Measurements from ENCODE around the gene CCNY. TPM values are rescaled to one million over a fixed set of nuclear protein-coding genes. Genes with fewer than 3 reads are reported as not detected.

CCNY gene
- polyA plus RNA-seq, 3 donors = 93.1 to 115 (median 113) TPM

DNA sequence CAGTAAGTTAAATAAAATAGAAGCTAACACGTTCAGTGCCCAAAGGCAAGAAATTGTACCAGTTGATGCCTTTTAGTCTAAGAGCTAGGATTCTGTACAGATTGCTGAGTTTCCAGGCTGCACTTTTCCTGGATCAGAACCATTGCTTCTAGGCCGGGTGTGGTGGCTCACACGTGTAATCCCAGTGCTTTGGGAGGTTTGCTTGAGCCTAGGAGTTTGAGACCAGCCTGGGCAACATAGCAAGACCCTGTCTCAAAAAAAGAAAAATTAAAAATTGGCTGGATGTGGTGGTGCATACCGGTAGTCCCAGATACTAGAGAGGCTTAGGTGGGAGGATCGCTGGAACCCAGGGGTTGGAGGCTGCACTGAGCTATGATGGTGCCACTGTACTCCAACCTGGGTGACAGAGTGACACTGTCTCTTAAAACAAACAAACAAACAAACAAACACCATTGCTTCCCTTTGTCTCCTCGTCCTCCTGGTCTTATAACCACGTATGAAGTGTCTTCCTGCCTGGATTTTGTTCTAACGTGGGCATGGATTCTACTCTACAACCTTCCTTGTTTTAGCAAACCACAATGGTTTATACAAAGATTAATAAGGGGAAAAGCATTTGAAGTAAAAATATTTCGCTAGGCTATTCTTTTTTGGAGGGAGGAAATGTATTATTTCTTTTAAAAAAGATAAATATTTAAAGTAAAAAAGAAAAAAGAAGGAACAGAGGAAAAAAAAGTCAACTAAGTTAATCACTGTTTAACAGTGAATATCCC is 9.7 kb upstream of the CCNY start:
- DNase-seq (ENCODE audit: extremely low read depth in 1 of 11, low read depth in 9 of 11, low spot score in 4 of 11) = no peak

GRCh38 chr10:35327790-35328403 is 8.4 kb upstream of the CCNY start:
- no peak for DNase-seq (ENCODE audit: extremely low read depth in 1 of 11, low read depth in 9 of 11, low spot score in 4 of 11)

DNA sequence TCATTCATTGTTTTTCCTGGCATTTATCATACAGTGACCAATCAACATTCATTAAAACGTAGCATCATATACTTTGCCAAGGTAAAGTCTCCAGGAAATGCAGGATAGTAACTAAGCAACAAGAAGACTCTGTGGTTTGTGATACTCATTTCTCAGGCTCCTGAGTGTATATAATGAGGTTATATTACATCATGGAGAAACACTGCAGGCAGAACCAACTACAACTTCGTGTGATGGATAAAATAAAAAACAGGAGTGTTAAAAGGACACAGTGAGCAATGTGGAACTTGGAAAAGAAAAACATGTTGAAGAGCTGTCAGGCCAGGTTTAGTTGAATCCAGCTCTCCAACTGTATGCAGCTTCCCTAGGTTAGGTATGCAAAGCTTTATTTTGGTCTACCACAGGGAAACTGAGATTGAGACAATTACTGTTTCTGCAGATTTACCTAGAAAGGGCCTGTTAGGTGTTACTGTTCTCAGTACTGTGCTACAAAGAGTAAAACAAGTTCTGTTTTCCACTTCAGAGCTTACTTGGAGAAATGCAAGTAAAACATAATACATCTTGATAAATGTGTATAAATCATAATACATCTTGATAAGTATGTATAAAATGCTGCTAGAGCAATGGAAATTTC is 7.8 kb upstream of the CCNY start:
- DNase-seq (ENCODE audit: extremely low read depth in 1 of 11, low read depth in 9 of 11, low spot score in 4 of 11) = no peak

- no peak for DNase-seq (ENCODE audit: extremely low read depth in 1 of 11, low read depth in 9 of 11, low spot score in 4 of 11)
Observed at GRCh38 chr10:35329520-35329919, 6.8 kb upstream of the CCNY start.

DNA sequence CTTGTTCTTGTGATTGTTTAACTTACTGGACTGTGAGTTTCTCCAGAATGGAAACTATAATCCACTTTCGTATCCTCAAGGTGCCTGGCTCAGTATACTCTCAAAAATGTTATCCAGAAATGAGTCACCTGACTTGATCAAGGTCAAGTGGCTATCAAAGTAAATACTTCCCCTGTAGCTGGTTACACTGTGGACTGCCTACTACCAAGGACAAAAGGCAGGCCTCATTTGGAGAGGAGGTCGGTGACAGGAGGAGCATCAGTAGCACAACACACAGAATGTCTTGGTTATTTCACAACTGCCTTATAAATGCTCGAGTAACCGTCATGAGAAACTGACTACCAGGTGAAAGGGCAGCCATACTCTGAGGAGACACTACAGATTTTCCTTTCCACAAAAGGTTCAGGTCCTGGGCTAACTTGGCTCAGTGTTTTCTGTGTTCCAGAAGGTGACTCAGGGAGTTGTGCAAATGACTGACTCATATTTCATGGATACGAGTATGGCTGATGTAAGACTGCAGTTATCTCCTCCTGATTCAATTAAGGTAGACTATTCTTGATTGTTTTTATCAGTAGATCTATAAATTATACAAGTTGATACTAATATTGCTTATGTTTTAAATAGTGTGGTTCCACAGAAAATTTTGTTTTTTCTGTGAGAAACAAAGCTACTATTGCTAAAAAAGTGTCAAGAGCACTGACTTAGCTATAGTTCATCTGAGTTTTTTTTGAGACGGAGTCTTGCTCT is 4.2 kb upstream of the CCNY start:
- no peak for DNase-seq (ENCODE audit: extremely low read depth in 1 of 11, low read depth in 9 of 11, low spot score in 4 of 11)

- DNase-seq (ENCODE audit: extremely low read depth in 1 of 11, low read depth in 9 of 11, low spot score in 4 of 11) = no peak
Observed at GRCh38 chr10:35334297-35334696, 2.0 kb upstream of the CCNY start.

GRCh38 chr10:35335133-35336083 is 901 bp upstream of the CCNY start:
- DNase-seq (ENCODE audit: extremely low read depth in 1 of 11, low read depth in 9 of 11, low spot score in 4 of 11) = no peak

DNA sequence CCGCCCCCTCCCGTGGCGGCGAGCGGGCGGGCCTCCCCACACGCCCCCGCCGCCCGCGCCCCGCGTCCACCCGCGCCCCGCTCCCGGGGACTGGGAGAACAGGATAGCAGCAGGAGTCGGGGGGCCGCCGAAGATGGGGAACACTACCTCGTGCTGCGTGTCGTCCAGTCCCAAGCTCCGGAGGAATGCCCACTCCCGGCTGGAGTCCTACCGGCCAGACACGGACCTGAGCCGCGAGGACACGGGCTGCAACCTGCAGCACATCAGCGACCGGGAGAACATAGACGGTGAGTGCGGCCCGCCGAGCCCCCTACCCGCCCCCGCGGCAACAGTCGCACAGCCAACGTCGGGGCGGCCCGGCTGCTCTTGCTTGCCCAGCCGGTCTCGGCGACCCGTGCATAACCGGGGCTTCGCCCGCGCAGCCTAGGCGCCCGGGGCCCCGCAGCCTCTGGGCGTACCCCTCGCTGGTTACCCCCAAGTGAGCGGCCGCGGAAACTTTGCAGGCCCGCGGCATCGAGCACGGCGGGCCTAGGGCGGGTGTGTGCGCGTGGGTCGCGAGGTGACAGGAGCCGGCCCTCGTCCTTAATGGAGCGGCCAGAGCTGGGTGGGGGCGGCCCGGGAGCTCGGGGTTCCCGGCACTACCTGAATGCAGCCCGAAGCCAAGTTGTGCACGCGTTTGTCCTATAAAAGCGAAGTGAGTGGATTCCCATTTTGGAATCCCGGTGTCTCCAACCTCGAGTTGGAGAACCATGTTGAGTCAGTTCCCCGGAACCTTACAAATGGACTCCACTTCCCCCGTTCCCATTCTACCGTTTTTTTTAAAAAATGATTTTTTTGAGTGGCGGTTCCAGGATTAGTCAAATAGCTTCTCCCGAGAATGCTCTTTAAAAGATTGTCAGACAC is 863 bp downstream of the CCNY start:
- DNase-seq (ENCODE audit: extremely low read depth in 1 of 11, low read depth in 9 of 11, low spot score in 4 of 11) = peak in 4 of 11 donors; percentile 18 to 32 (median 24)

- DNase-seq (ENCODE audit: extremely low read depth in 1 of 11, low read depth in 9 of 11, low spot score in 4 of 11) = peak in 1 of 11 donors; percentile 29
Observed at GRCh38 chr10:35339942-35340341, 3.6 kb downstream of the CCNY start.

GRCh38 chr10:35340975-35341374 is 4.7 kb downstream of the CCNY start:
- no peak for DNase-seq (ENCODE audit: extremely low read depth in 1 of 11, low read depth in 9 of 11, low spot score in 4 of 11)

DNA sequence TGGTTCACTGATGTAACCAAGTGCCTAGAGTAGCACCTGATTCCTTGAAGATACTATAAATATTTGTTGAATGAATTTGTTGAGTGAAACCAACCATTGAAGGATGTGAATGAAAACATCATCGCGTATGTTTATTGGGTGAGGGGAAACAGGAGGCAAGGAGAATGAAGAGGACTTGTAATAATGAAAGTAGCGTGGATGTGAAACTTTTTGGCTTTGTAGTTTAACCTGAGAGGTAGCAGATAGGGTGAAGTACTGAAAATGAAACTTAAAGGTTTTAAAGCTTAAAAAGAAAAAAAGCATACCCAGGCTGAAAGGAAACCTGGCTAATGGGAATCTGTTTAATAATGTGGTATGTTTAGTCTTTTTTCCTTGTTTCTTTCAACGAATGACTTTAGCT is 5.2 kb downstream of the CCNY start:
- no peak for DNase-seq (ENCODE audit: extremely low read depth in 1 of 11, low read depth in 9 of 11, low spot score in 4 of 11)

DNA sequence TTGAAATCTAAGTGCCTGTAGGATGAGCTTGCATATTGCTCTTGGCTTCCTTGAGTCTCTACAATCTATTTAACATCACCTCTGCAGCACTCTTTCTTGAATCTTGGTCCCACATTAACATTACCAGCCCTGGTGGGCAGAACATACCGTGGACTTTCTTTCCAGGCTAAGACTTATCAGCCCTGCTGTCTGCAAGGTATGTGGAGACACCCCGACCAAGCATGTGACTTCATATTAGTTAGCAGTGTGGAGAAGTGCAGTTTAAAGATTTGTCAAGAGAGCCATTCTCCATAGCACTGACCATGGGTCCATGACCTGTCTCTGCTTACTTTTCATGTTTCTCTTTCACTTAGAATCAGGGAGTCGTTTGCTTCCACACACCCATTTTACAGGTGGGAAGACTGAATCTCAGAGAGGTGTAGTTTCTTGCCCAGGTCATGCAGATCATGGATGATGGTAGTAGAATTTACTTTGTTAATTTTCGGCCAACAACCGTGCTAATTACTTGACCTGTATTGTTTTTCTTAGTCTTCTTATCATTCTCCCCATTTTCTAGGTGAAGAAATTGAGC is 6.0 kb downstream of the CCNY start:
- no peak for DNase-seq (ENCODE audit: extremely low read depth in 1 of 11, low read depth in 9 of 11, low spot score in 4 of 11)

DNA sequence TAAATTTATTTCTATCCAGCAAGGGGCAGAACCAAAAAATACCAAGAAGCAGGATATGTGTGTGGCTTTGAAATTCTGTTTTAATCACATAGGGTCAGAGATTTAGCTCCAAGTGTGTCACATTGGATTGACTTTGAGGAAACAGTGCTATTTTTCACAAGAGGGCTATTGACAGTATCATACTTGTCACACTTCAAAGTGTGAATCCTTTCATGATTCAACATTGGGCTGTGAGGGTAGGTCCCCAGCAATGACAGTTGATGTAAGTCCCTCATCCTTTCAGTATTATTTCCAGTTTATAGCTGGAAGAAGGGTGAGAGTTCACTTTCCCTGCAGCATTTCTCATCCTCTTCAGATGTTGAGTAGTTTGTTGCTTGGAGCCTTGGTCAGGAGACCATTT is 7.4 kb downstream of the CCNY start:
- no peak for DNase-seq (ENCODE audit: extremely low read depth in 1 of 11, low read depth in 9 of 11, low spot score in 4 of 11)

DNA sequence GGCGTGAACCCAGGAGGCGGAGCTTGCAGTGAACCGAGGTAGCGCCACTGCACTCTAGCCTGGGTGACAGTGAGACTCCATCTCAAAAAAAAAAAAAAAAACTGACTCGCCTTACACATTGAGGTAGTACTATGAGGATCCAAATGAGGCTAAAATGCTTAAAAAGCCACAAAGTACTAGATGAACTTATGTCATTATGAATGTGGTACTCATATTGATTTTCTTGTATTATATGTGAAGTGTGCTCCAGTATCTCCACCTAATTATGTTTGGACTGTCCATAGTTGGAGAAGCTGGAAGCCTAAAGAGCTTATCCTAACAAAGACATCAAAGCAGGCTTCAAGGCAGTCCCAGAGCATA is 9.1 kb downstream of the CCNY start:
- DNase-seq (ENCODE audit: extremely low read depth in 1 of 11, low read depth in 9 of 11, low spot score in 4 of 11) = no peak

GRCh38 chr10:35346248-35346647 is 9.9 kb downstream of the CCNY start:
- DNase-seq (ENCODE audit: extremely low read depth in 1 of 11, low read depth in 9 of 11, low spot score in 4 of 11) = no peak

- DNase-seq (ENCODE audit: extremely low read depth in 1 of 11, low read depth in 9 of 11, low spot score in 4 of 11) = no peak
Observed at GRCh38 chr10:35347121-35347562, 10.8 kb downstream of the CCNY start.

DNA sequence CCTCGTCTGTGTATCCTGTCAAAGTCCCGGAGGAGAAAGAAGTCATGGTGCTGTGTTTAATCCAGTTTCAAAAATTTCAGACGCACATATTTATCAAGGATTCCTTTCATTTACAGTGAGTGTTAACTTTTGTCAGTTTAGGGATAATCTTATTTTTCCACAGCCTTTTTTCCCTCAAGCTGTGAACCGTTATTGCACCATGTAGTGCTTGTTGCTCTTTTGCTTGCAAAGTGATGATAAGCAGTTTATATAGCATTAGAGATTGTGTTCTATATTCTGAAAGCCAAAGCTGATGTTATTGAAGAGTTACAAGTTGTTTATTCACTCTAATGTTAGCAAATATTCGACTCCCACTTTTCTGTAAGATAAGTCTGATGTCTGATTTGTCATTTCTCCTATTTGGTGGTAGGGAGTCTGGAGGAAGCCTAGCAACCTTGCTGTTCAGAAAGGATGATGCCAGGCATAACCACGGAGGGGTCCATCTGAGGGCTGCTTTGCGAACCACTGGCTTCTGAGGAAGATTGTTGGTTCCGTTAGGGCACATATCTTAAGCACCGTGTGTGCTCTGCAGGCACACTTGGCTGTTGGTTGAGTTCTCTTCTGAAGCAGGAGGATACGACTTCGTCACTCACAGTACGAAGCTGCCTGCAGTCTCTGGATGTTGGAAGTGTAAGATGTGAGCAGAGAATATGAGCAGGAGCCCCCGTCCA is 11.7 kb downstream of the CCNY start:
- no peak for DNase-seq (ENCODE audit: extremely low read depth in 1 of 11, low read depth in 9 of 11, low spot score in 4 of 11)
